ENCODE results near the gene HNRNPUL1. TPM values are rescaled to one million over a fixed set of nuclear protein-coding genes. Genes with fewer than 3 reads are reported as not detected.
A peak's percentile ranks its signal among the peaks of the same experiment; 100 is the strongest.

The HNRNPUL1 gene
- total RNA-seq, 1 experiment from 2014 or later = 158 TPM

DNA sequence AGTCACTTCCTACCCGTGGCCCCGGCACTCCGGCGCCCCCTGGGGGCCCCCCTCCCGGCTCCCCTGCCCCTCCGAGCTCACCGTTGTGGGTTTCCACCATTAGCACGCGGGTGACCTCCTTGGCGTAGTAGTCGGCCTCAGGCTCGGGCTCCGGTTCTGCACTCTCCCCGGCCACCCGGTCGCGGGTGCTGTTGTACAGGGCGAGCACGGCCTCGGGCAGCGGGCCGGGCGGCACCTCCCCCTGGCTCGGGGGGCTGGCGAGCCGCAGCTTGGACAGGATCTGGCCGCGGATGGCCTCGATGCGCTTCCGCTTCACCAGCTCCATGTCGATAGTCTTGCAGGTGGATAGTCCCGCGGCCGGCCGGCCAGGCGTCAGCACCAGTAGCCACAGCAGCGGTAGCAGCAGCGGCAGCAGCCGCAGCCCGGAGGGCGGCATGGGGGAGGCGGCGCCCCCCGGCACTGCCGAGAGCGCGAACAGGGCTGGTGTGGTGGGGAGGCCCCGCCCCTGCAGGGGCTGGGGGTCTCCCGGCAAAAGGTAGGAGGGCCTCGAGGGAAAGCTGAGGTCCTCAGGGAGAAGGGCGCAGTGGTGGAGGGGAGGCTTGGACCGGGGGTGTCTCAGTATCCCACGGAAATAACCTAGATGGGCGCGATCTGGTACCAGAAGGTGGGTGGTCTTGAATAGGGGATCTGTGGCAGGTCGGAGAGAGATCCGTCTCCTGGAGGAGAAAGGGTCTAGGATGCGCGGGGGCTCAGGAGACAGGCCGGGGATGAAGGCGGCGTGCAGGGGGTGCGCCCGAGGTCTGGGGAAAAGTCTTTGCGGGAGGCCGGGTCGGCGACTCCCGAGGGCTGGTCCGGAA, 88.7 kb downstream of the HNRNPUL1 start:
- DNase-seq = peak; percentile 49
- H4K20me1 ChIP-seq (ENCODE audit: low read length) = no peaks in the 10 kb centered on the region
- intact Hi-C loops (cut with micrococcal nuclease) = no loop called here

DNA sequence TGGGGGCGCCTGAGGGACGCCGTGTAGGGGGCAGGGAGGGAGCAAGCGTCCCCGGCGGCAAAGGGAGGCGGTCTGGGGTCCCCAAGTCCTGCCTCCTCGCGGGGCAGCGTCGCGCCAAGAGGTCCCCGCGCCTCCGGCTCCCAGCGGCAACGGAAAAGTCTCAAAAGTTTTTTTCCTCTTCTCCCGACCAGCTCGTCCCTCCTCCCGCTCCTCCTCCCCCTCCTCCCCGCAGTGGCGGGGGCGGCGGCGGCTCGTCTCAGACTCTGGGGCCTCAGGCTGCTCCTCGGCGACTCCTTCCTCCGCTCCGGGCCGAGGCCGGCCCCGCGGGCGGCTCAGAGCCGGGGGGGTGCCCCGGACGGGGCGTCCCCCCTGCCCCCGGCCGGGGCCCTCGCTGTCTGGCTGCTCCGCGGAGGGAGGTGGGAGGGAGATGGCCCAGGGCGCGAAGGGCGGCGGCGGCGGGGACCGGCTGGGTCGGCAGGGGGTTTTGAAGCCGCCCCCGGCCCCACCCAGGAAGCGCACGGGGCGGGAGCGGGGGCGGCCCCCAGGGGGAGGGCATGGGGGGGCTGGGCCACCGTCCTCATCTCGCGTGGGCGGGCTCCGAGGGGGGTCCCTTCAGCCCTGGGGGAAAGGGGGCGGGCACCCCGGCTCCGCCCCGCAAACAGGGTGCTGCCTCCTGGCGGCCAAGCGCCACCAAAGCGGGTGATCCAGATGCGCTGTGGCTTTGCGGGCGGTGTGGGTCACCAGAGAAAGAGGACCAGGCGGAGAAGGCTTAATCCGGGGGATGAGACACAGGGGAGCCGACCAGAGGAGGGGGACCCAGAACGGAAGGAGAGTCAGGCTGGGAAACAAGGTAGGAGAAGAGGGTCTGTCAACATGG, 89.5 kb downstream of the HNRNPUL1 start, which contains the start of gene TGFB1:
Gene TGFB1, minus strand, starts transcription at position 457 of the 877 bp plus-strand sequence. CDS start 878 bp downstream, outside the sequence.
- CTCF ChIA-PET = interaction anchor here (1.0 to 1.5 kb wide), 3 partner anchors 10 to 56 kb away, joined by 3 to 6 read pairs (median 5); partner anchors contain the start of genes B9D2 and CCDC97
- no peak within 1 kb of the TSS for H3K27ac ChIP-seq (ENCODE audit: low read length)

More for the DNA sequence above, 88.7 kb downstream of the HNRNPUL1 start:
- H3K4me1 ChIP-seq (ENCODE audit: insufficient read depth, low read length) = 0 out of 2 replicates have a peak, but pooled peaks cover 4% of the 10 kb centered on the region
- no peak overlapping the region for H3K27ac ChIP-seq (ENCODE audit: low read length)
- H3F3A ChIP-seq (ENCODE audit: low read length, unreplicated experiment) = no peaks in the 10 kb centered on the region
- H3K4me3 ChIP-seq (ENCODE audit: low read length) = peak overlapping the region; percentile 86
- CTCF ChIA-PET = interaction anchor here (1.0 to 1.5 kb wide), 4 partner anchors 11 to 56 kb away, joined by 3 to 6 read pairs (median 4); partner anchors contain the start of genes B9D2 and CCDC97
- POLR2A ChIA-PET (ENCODE audit: unreplicated experiment) = no interaction called here
- no TSS peak for BruUV-seq (replicated peaks)
- H3K27me3 ChIP-seq (ENCODE audit: low read length) = no peaks in the 10 kb centered on the region
- peak; percentile 40 for ATAC-seq
- H3K4me2 ChIP-seq (ENCODE audit: low read length) = peak overlapping the region; percentile 94
- peak overlapping the region; percentile 74 for H3K9ac ChIP-seq (ENCODE audit: low read length)
- H3K36me3 ChIP-seq (ENCODE audit: low read depth, low read length) = no peaks in the 10 kb centered on the region
- TF ChIP-seq, protein P1, sequence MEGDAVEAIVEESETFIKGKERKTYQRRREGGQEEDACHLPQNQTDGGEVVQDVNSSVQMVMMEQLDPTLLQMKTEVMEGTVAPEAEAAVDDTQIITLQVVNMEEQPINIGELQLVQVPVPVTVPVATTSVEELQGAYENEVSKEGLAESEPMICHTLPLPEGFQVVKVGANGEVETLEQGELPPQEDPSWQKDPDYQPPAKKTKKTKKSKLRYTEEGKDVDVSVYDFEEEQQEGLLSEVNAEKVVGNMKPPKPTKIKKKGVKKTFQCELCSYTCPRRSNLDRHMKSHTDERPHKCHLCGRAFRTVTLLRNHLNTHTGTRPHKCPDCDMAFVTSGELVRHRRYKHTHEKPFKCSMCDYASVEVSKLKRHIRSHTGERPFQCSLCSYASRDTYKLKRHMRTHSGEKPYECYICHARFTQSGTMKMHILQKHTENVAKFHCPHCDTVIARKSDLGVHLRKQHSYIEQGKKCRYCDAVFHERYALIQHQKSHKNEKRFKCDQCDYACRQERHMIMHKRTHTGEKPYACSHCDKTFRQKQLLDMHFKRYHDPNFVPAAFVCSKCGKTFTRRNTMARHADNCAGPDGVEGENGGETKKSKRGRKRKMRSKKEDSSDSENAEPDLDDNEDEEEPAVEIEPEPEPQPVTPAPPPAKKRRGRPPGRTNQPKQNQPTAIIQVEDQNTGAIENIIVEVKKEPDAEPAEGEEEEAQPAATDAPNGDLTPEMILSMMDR (conservative IDR thresholded peaks at IDR 0.05; ENCODE audit: low read depth, low read length) = peak; percentile 59
- TF ChIP-seq EZH2 (IDR thresholded peaks at IDR 0.05; ENCODE audit: low read length, unreplicated experiment) (no peak), EZH2phosphoT487 (IDR thresholded peaks at IDR 0.05; ENCODE audit: borderline replicate concordance, low read length) (no peak)
- peak overlapping the region; percentile 69 for H2AFZ ChIP-seq (ENCODE audit: low read length)
- no peaks in the 10 kb centered on the region for H3K9me3 ChIP-seq (ENCODE audit: low read length)
- no peaks in the 10 kb centered on the region for H3K9me2 ChIP-seq (replicated peaks; ENCODE audit: low read length)
- peaks cover 40% of the 10 kb centered on the region for H3K79me2 ChIP-seq (ENCODE audit: low read length)

More for the DNA sequence above, 89.5 kb downstream of the HNRNPUL1 start, which contains the start of gene TGFB1:
- ATAC-seq (peak; percentile 59), DNase-seq (peak; percentile 77)
- peaks cover 40% of the 10 kb centered on the region for H3K79me2 ChIP-seq (ENCODE audit: low read length)
- TSS peak; percentile 77 for BruUV-seq (replicated peaks)
- POLR2A ChIA-PET (ENCODE audit: unreplicated experiment) = no interaction called here
- no peaks in the 10 kb centered on the region for H4K20me1 ChIP-seq (ENCODE audit: low read length)
- 0 out of 2 replicates have a peak, but pooled peaks cover 4% of the 10 kb centered on the region for H3K4me1 ChIP-seq (ENCODE audit: insufficient read depth, low read length)
- H3K4me2 ChIP-seq (ENCODE audit: low read length) = peak within 1 kb of the TSS; percentile 94
- H3K36me3 ChIP-seq (ENCODE audit: low read depth, low read length) = no peaks in the 10 kb centered on the region
- no peaks in the 10 kb centered on the region for H3K9me3 ChIP-seq (ENCODE audit: low read length)
- intact Hi-C loops (cut with micrococcal nuclease) = no loop called here
- TF ChIP-seq, protein P1 (conservative IDR thresholded peaks at IDR 0.05; ENCODE audit: low read depth, low read length) = peak; percentile 66
- TF ChIP-seq EZH2 (IDR thresholded peaks at IDR 0.05; ENCODE audit: low read length, unreplicated experiment) (no peak), EZH2phosphoT487 (IDR thresholded peaks at IDR 0.05; ENCODE audit: borderline replicate concordance, low read length) (no peak)
- no peaks in the 10 kb centered on the region for H3F3A ChIP-seq (ENCODE audit: low read length, unreplicated experiment)
- peak within 1 kb of the TSS; percentile 74 for H3K9ac ChIP-seq (ENCODE audit: low read length)
- H3K4me3 ChIP-seq (ENCODE audit: low read length) = peak within 1 kb of the TSS; percentile 86
- peak within 1 kb of the TSS; percentile 69 for H2AFZ ChIP-seq (ENCODE audit: low read length)
- H3K9me2 ChIP-seq (replicated peaks; ENCODE audit: low read length) = no peaks in the 10 kb centered on the region
- H3K27me3 ChIP-seq (ENCODE audit: low read length) = no peaks in the 10 kb centered on the region
